Measurements from ENCODE around the gene DOCK11. TPM values are rescaled to one million over a fixed set of nuclear protein-coding genes. Genes with fewer than 3 reads are reported as not detected.

The DOCK11 gene
- total RNA-seq, 1 experiment from 2014 or later = 3.0 TPM

DNA sequence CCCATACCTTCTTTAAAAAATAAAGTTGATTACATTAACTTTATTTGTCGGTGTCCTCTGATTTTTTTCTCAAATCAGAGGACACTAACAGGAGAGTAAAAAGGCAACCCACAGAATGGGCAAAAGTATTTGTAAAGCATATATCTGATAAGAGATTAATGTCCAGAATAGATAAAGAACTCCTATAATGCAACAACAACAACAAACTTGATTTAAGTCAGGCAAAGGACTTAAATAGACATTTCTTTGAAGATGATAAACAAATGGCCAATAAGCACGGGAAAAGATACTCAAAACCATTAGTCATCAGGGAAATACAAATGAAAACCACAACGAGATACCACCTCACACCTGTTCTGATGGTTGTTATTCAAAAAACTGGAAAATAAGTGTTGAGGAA lies 28.7 kb downstream of the DOCK11 start:
- intact Hi-C loops (cut with micrococcal nuclease) = no loop called here
- no peak overlapping the region for H2AFZ ChIP-seq (ENCODE audit: low read length)
- peaks cover 12% of the 10 kb centered on the region; the same call in 1 of the 2 replicates for H3K4me1 ChIP-seq (ENCODE audit: insufficient read depth, low read length)
- DNase-seq (no peak), ATAC-seq (no peak)
- no peaks in the 10 kb centered on the region for H3K9me3 ChIP-seq (ENCODE audit: low read length)
- H3K27ac ChIP-seq (ENCODE audit: low read length) = no peak overlapping the region
- H3K9me2 ChIP-seq (replicated peaks; ENCODE audit: low read length) = no peaks in the 10 kb centered on the region
- no peaks in the 10 kb centered on the region for H3K27me3 ChIP-seq (ENCODE audit: low read length)
- TF ChIP-seq EZH2 (IDR thresholded peaks at IDR 0.05; ENCODE audit: low read length, unreplicated experiment) (no peak), EZH2phosphoT487 (IDR thresholded peaks at IDR 0.05; ENCODE audit: borderline replicate concordance, low read length) (no peak), CTCF (conservative IDR thresholded peaks at IDR 0.05; ENCODE audit: low read depth, low read length) (no peak)
- ChIA-PET POLR2A (ENCODE audit: unreplicated experiment) (no interaction called here), CTCF (no interaction called here)
- no peaks in the 10 kb centered on the region for H4K20me1 ChIP-seq (ENCODE audit: low read length)
- H3K4me2 ChIP-seq (ENCODE audit: low read length) = no peak overlapping the region
- no TSS peak for BruUV-seq (replicated peaks)
- H3K79me2 ChIP-seq (ENCODE audit: low read length) = no peaks in the 10 kb centered on the region
- no peak overlapping the region for H3K4me3 ChIP-seq (ENCODE audit: low read length)
- no peaks in the 10 kb centered on the region for H3F3A ChIP-seq (ENCODE audit: low read length, unreplicated experiment)
- no peak overlapping the region for H3K9ac ChIP-seq (ENCODE audit: low read length)
- no peaks in the 10 kb centered on the region for H3K36me3 ChIP-seq (ENCODE audit: low read depth, low read length)

GRCh38 chrX:118525174-118525730 lies 29.6 kb downstream of the DOCK11 start:
- ChIA-PET POLR2A (ENCODE audit: unreplicated experiment) (no interaction called here), CTCF (no interaction called here)
- H3K4me1 ChIP-seq (ENCODE audit: insufficient read depth, low read length) = peaks cover 4% of the 10 kb centered on the region; the same call in 1 of the 2 replicates
- H4K20me1 ChIP-seq (ENCODE audit: low read length) = no peaks in the 10 kb centered on the region
- no peak for DNase-seq
- no peaks in the 10 kb centered on the region for H3F3A ChIP-seq (ENCODE audit: low read length, unreplicated experiment)
- no peak overlapping the region for H3K4me2 ChIP-seq (ENCODE audit: low read length)
- H3K4me3 ChIP-seq (ENCODE audit: low read length) = no peak overlapping the region
- H3K9ac ChIP-seq (ENCODE audit: low read length) = no peak overlapping the region
- H3K36me3 ChIP-seq (ENCODE audit: low read depth, low read length) = no peaks in the 10 kb centered on the region
- ATAC-seq = no peak
- no peak for TF ChIP-seq CTCF (conservative IDR thresholded peaks at IDR 0.05; ENCODE audit: low read depth, low read length)
- no peak for TF ChIP-seq EZH2phosphoT487 (IDR thresholded peaks at IDR 0.05; ENCODE audit: borderline replicate concordance, low read length)
- TF ChIP-seq EZH2 (IDR thresholded peaks at IDR 0.05; ENCODE audit: low read length, unreplicated experiment) = no peak
- H3K9me3 ChIP-seq (ENCODE audit: low read length) = no peaks in the 10 kb centered on the region
- BruUV-seq (replicated peaks) = no TSS peak
- no peaks in the 10 kb centered on the region for H3K79me2 ChIP-seq (ENCODE audit: low read length)
- no peak overlapping the region for H2AFZ ChIP-seq (ENCODE audit: low read length)
- no peaks in the 10 kb centered on the region for H3K27me3 ChIP-seq (ENCODE audit: low read length)
- H3K27ac ChIP-seq (ENCODE audit: low read length) = no peak overlapping the region
- intact Hi-C loops (cut with micrococcal nuclease) = no loop called here
- H3K9me2 ChIP-seq (replicated peaks; ENCODE audit: low read length) = no peaks in the 10 kb centered on the region

DNA sequence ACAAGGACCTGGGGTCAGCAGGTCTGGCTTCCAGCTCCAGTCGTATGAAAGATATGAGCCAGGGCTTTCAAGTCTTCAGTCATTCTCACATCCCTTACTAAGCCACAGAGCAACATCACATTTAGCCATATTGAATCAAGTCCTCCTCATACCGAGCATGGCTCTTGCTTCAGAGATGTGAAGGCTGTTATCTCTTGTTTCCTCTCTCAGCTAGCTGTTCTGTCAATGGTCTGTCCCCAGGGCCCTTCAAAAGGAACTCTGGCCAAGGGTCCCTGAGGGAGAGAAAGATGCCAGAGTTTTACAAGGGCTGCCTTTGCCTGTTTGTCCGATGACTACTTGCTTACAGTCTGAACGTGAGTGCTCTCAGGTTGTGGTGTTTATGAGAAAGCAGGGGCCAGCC lies 30.5 kb downstream of the DOCK11 start:
- ChIA-PET CTCF (no interaction called here), POLR2A (ENCODE audit: unreplicated experiment) (no interaction called here)
- H3K79me2 ChIP-seq (ENCODE audit: low read length) = no peaks in the 10 kb centered on the region
- no peak for TF ChIP-seq CTCF (conservative IDR thresholded peaks at IDR 0.05; ENCODE audit: low read depth, low read length)
- TF ChIP-seq EZH2 (IDR thresholded peaks at IDR 0.05; ENCODE audit: low read length, unreplicated experiment) = no peak
- TF ChIP-seq EZH2phosphoT487 (IDR thresholded peaks at IDR 0.05; ENCODE audit: borderline replicate concordance, low read length) = no peak
- no peaks in the 10 kb centered on the region for H3K27me3 ChIP-seq (ENCODE audit: low read length)
- H3K36me3 ChIP-seq (ENCODE audit: low read depth, low read length) = no peaks in the 10 kb centered on the region
- H3K4me1 ChIP-seq (ENCODE audit: insufficient read depth, low read length) = no peaks in the 10 kb centered on the region
- H3F3A ChIP-seq (ENCODE audit: low read length, unreplicated experiment) = no peaks in the 10 kb centered on the region
- H4K20me1 ChIP-seq (ENCODE audit: low read length) = no peaks in the 10 kb centered on the region
- no peak overlapping the region for H3K27ac ChIP-seq (ENCODE audit: low read length)
- no peak for ATAC-seq
- no TSS peak for BruUV-seq (replicated peaks)
- H3K9ac ChIP-seq (ENCODE audit: low read length) = no peak overlapping the region
- intact Hi-C loops (cut with micrococcal nuclease) = no loop called here
- no peaks in the 10 kb centered on the region for H3K9me3 ChIP-seq (ENCODE audit: low read length)
- no peak overlapping the region for H3K4me2 ChIP-seq (ENCODE audit: low read length)
- no peak overlapping the region for H3K4me3 ChIP-seq (ENCODE audit: low read length)
- no peak overlapping the region for H2AFZ ChIP-seq (ENCODE audit: low read length)
- no peak for DNase-seq
- H3K9me2 ChIP-seq (replicated peaks; ENCODE audit: low read length) = no peaks in the 10 kb centered on the region
